ENCODE measurements around the gene GATC.
"Not testable (repeated sequence)": the region's sequence is repeated elsewhere in the genome, so short reads cannot be mapped to it uniquely, and the experiment has no call there.

GATC gene

GRCh38 chr12:120447992-120448391, 1.7 kb downstream of the GATC start:
- TF ChIP-seq PKNOX1 (IDR thresholded peaks at IDR 0.05): no peak
- no peak for TF ChIP-seq FOXK2 (IDR thresholded peaks at IDR 0.05)
- TF ChIP-seq FOXA1 (IDR thresholded peaks at IDR 0.05): no peak
- TF ChIP-seq ELF4 (IDR thresholded peaks at IDR 0.05): no peak
- TF ChIP-seq ARNT (IDR thresholded peaks at IDR 0.05): no peak
- TF ChIP-seq L3MBTL2 (conservative IDR thresholded peaks at IDR 0.05): no peak
- no peak for TF ChIP-seq SUZ12 (IDR thresholded peaks at IDR 0.05)
- TF ChIP-seq HDGF (IDR thresholded peaks at IDR 0.05; ENCODE audit: borderline replicate concordance): no peak
- no peak for TF ChIP-seq LEF1 (IDR thresholded peaks at IDR 0.05; ENCODE audit: borderline replicate concordance)
- no peak for TF ChIP-seq SP1 (IDR thresholded peaks at IDR 0.05)
- TF ChIP-seq FOXM1 (IDR thresholded peaks at IDR 0.05; ENCODE audit: borderline replicate concordance): no peak
- no peak for TF ChIP-seq BHLHE40 (IDR thresholded peaks at IDR 0.05; ENCODE audit: borderline replicate concordance)
- TF ChIP-seq CTBP1 (IDR thresholded peaks at IDR 0.05; ENCODE audit: borderline replicate concordance): no peak
- no peak for TF ChIP-seq NFRKB (IDR thresholded peaks at IDR 0.05)
- no peak for TF ChIP-seq TARDBP (IDR thresholded peaks at IDR 0.05)
- TF ChIP-seq ZNF384 (IDR thresholded peaks at IDR 0.05): no peak
- no peak for DNase-seq (ENCODE audit: extremely low spot score)
- ChIA-PET CTCF (interaction anchor here (0.6 kb wide), 1 partner anchor 81 kb away, joined by 3 read pairs; no protein-coding TSS in a partner anchor), POLR2A (interaction anchor here (1.3 kb wide), 1 partner anchor 247 kb away, joined by 3 read pairs; the partner anchor contains the start of gene RPLP0)

- CTCF ChIA-PET: interaction anchor here (0.7 kb wide), 1 partner anchor 181 kb away, joined by 4 read pairs; no protein-coding TSS in a partner anchor
- not testable (repeated sequence) for DNase-seq (ENCODE audit: extremely low spot score)
- POLR2A ChIA-PET: interaction anchor here (0.6 kb wide), 1 partner anchor 14 kb away, joined by 3 read pairs; no protein-coding TSS in a partner anchor
Measured at GRCh38 chr12:120452524-120452923, 6.3 kb downstream of the GATC start.

- CTCF ChIA-PET: interaction anchor here (0.7 to 1.4 kb wide), 2 partner anchors 13 to 180 kb away, joined by 4 to 5 read pairs; no protein-coding TSS in a partner anchor
- no peak for DNase-seq (ENCODE audit: extremely low spot score)
- TF ChIP-seq SUZ12 (IDR thresholded peaks at IDR 0.05) (no peak), ELF4 (IDR thresholded peaks at IDR 0.05) (no peak), ARNT (IDR thresholded peaks at IDR 0.05) (no peak), ZNF384 (IDR thresholded peaks at IDR 0.05) (no peak), BHLHE40 (IDR thresholded peaks at IDR 0.05; ENCODE audit: borderline replicate concordance) (no peak), LEF1 (IDR thresholded peaks at IDR 0.05; ENCODE audit: borderline replicate concordance) (no peak)
- POLR2A ChIA-PET: no interaction called here
Measured at GRCh38 chr12:120453060-120453750, 7.0 kb downstream of the GATC start.

GRCh38 chr12:120453977-120454376, 7.7 kb downstream of the GATC start:
- TF ChIP-seq ARNT (IDR thresholded peaks at IDR 0.05) (no peak), L3MBTL2 (conservative IDR thresholded peaks at IDR 0.05) (no peak), SP1 (IDR thresholded peaks at IDR 0.05) (no peak), HDGF (IDR thresholded peaks at IDR 0.05; ENCODE audit: borderline replicate concordance) (no peak), CTBP1 (IDR thresholded peaks at IDR 0.05; ENCODE audit: borderline replicate concordance) (no peak), LEF1 (IDR thresholded peaks at IDR 0.05; ENCODE audit: borderline replicate concordance) (no peak), SUZ12 (IDR thresholded peaks at IDR 0.05) (no peak), ELF4 (IDR thresholded peaks at IDR 0.05) (no peak), PKNOX1 (IDR thresholded peaks at IDR 0.05) (no peak)
- DNase-seq (ENCODE audit: extremely low spot score): peak; percentile 53
- ChIA-PET POLR2A (no interaction called here), CTCF (interaction anchor here (1.4 kb wide), 1 partner anchor 12 kb away, joined by 5 read pairs; no protein-coding TSS in a partner anchor)

- DNase-seq (ENCODE audit: extremely low spot score): no peak
- POLR2A ChIA-PET: no interaction called here
- no peak for TF ChIP-seq BHLHE40 (IDR thresholded peaks at IDR 0.05; ENCODE audit: borderline replicate concordance)
- no peak for TF ChIP-seq FOXA1 (IDR thresholded peaks at IDR 0.05)
- TF ChIP-seq TARDBP (IDR thresholded peaks at IDR 0.05): no peak
- TF ChIP-seq SP1 (IDR thresholded peaks at IDR 0.05): no peak
- no peak for TF ChIP-seq CTBP1 (IDR thresholded peaks at IDR 0.05; ENCODE audit: borderline replicate concordance)
- TF ChIP-seq PKNOX1 (IDR thresholded peaks at IDR 0.05): no peak
- TF ChIP-seq ELF4 (IDR thresholded peaks at IDR 0.05): no peak
- TF ChIP-seq L3MBTL2 (conservative IDR thresholded peaks at IDR 0.05): no peak
- no peak for TF ChIP-seq ARNT (IDR thresholded peaks at IDR 0.05)
- TF ChIP-seq SUZ12 (IDR thresholded peaks at IDR 0.05): no peak
- CTCF ChIA-PET: no interaction called here
Measured at GRCh38 chr12:120455302-120455701, 9.1 kb downstream of the GATC start.

GRCh38 chr12:120457133-120457532, 10.9 kb downstream of the GATC start:
- ChIA-PET CTCF (interaction anchor here (0.6 to 2.1 kb wide), 7 partner anchors 9 to 39 kb away, joined by 3 to 7 read pairs (median 4); partner anchors contain the start of gene SRSF9), POLR2A (interaction anchor here (1.3 to 2.2 kb wide), 2 partner anchors 11 to 34 kb away, joined by 3 to 6 read pairs; no protein-coding TSS in a partner anchor)
- TF ChIP-seq SUZ12 (IDR thresholded peaks at IDR 0.05) (no peak), ZNF384 (IDR thresholded peaks at IDR 0.05) (no peak), NFRKB (IDR thresholded peaks at IDR 0.05) (no peak), FOXM1 (IDR thresholded peaks at IDR 0.05; ENCODE audit: borderline replicate concordance) (no peak), TARDBP (IDR thresholded peaks at IDR 0.05) (no peak), FOXA1 (IDR thresholded peaks at IDR 0.05) (no peak), PKNOX1 (IDR thresholded peaks at IDR 0.05) (no peak)
- peak; percentile 27 for DNase-seq (ENCODE audit: extremely low spot score)
